HG03045 (cell line): ENCODE measurements around the gene POLR2A.

Experiments used
- ATAC-seq: cut with Tn5 transposase; IDR thresholded peaks from one replicate; pipeline ENCODE4 v1.9.1; 2021; ENCODE audit warnings: mild to moderate bottlenecking, moderate library complexity; ENCODE audit not compliant: unreplicated experiment

Gene POLR2A

DNA sequence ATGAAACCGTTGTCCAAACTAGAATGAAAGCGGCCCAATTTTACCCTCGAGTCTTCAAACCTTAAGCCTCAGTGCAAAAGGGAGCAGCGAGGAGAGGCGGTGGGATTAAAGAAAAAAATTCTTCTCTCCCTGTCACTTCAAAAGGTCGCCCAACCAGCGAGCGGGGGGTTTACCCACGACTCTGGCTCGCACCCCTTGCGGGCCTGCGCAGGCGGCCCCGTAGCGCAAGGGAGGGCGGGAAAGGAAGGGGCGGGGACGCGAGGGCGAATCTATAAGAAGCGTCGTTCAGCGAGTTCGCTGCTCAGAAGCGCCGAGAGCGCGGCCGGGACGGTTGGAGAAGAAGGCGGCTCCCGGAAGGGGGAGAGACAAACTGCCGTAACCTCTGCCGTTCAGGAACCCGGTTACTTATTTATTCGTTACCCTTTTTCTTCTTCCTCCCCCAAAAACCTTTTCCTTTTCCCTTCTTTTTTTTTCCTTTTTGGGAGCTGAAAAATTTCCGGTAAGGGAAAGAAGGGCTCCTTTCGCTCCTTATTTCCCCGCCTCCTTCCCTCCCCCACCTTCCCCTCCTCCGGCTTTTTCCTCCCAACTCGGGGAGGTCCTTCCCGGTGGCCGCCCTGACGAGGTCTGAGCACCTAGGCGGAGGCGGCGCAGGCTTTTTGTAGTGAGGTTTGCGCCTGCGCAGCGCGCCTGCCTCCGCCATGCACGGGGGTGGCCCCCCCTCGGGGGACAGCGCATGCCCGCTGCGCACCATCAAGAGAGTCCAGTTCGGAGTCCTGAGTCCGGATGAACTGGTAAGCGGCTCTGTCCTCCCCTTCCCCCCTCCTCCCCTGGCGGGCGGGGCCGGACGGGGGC lies at the start of gene POLR2A:
Gene POLR2A (plus strand): TSS at position 300 of the 852 bp plus-strand sequence.
- ATAC-seq = peak; percentile 57

DNA sequence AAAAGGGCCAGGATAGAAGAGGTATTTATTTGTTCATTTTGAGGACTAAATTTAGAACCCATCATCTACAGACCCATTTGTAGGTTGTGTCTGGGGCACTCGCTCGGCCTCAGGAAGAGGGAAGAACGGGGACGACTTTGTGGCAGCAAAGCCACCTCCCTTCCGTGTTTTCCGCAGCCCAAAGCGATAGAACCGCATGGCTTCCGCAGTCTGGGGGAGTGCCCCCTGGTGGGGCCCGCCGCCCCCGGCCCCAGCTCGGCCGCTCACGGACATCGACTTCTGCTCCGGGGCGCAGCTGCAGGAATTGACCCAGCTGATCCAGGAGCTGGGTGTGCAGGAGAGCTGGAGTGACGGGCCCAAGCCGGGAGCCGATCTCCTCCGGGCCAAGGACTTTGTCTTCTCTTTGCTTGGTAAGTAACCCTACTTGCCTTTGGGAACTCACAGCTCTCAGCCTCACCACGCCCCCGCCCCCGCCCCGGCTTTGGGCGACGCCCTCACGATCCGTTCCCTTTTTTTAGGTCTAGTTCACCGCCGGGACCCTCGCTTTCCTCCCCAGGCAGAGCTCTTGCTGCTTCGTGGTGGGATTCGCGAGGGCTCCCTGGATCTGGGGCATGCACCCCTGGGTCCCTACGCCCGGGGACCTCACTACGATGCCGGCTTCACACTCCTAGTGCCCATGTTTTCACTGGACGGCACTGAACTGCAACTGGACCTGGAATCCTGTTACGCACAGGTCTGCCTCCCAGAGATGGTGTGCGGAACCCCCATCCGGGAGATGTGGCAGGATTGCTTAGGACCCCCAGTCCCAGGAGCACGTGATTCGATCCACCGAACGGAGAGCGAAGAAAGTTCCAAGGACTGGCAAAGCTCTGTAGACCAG lies 48.2 kb upstream of the POLR2A start:
- peak; percentile 19 for ATAC-seq

- no peak for ATAC-seq
Measured at GRCh38 chr17:7436556-7437368, 47.4 kb upstream of the POLR2A start.

DNA sequence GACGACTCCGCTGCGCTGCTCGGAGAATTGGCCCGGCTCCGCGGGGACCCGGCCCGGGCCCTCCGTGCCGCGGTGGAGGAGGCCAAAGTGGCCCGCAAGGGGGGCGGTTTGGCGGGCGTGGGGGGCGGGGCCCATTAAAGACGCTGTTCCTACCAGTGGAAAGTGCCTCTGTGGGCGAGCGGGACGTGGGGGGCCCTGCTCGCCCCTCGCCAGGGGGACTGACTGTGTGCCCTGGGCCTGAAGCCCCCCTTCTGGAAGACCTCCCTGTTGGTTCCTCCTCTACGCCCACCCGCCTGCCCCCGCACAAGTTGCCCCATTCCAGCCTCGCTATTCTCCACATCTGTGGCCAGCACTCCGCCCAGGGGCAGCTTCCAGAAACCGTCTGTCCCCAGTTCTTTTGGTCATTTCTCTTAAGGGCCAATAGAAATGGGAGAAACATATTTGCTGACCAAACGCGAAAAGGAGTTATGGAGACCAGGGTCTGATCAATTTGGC lies 46.8 kb upstream of the POLR2A start:
- ATAC-seq = no peak

GRCh38 chr17:7437950-7438614 lies 46.1 kb upstream of the POLR2A start:
- ATAC-seq = no peak

DNA sequence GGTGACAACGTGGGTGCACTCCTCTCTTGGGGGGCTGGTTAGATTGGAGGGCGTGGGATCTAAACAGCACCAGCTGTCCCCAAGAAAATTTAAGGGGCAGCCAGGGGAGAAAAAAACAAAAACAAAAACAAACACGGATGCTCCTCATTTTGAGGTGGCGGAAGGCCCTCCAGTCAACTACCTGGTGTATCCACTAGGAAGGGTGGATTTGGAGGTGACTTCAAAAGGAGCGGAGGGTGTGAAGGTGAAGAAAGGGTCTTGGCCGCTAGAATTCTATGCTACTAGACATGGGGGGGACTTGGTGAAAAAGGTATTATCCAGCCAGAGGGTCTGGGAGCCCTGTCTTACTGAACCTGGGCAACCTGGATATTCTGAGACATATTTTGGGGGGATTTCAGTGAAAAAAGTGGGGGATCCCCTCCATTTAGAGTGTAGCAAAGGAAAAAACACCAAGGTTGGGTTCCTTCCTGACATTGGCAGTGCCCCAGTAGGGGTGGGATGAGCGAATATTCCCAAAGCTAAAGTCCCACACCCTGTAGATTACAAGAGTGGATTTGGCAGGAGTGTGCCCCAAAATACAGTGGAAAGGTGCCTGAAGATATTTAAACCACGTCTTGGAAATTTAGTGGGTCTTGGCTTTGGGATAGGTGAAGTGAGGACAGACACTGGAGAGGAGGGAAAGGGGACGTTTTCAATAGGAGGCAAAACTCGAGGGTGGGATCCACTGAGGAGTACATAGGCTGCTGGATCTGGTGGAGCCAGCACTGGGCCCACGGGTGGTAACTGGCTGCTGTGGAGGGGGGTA lies 45.3 kb upstream of the POLR2A start:
- no peak for ATAC-seq

DNA sequence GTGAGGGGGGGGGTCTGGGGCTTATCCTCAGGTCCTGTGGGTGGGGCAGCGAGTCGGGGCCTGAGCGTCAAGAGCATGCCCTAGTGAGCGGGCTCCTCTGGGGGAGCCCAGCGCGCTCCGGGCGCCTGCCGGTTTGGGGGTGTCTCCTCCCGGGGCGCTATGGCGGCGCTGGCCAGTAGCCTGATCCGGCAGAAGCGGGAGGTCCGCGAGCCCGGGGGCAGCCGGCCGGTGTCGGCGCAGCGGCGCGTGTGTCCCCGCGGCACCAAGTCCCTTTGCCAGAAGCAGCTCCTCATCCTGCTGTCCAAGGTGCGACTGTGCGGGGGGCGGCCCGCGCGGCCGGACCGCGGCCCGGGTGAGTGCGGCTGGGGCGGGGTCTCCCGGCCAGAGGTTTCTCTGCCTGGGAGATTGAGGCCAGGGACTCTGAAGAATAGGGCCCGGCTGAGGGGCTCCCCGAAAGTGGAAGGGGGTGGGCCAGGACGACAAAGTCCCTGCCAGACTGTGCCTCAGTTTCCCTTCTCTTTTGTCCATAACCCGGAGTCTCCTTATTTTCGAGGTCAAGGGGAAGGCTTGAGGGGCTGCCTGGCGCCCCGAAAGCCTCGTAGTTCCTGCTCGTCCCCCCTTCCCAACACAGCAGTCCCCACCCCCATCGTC lies 44.6 kb upstream of the POLR2A start, which contains the start of gene FGF11:
Gene FGF11 (plus strand): TSS at position 51 of the 651 bp plus-strand sequence. CDS start 109 bp downstream, at position 160.
- ATAC-seq = no peak

GRCh38 chr17:7440113-7440833 lies 43.9 kb upstream of the POLR2A start:
- ATAC-seq = no peak

GRCh38 chr17:7440834-7441195 lies 43.4 kb upstream of the POLR2A start:
- ATAC-seq = no peak

- no peak for ATAC-seq
Measured at GRCh38 chr17:7441266-7441665, 42.9 kb upstream of the POLR2A start.

GRCh38 chr17:7442142-7442541 lies 42.0 kb upstream of the POLR2A start:
- no peak for ATAC-seq

GRCh38 chr17:7443499-7444485 lies 40.4 kb upstream of the POLR2A start:
- no peak for ATAC-seq

GRCh38 chr17:7444682-7445618 lies 39.2 kb upstream of the POLR2A start, which contains the start of gene CHRNB1:
TSS of gene CHRNB1 (plus strand) at chr17:7445061. CDS start at chr17:7445128, 67 bp downstream.
- ATAC-seq = no peak

- ATAC-seq = no peak
Measured at GRCh38 chr17:7445619-7445968, 38.6 kb upstream of the POLR2A start.

DNA sequence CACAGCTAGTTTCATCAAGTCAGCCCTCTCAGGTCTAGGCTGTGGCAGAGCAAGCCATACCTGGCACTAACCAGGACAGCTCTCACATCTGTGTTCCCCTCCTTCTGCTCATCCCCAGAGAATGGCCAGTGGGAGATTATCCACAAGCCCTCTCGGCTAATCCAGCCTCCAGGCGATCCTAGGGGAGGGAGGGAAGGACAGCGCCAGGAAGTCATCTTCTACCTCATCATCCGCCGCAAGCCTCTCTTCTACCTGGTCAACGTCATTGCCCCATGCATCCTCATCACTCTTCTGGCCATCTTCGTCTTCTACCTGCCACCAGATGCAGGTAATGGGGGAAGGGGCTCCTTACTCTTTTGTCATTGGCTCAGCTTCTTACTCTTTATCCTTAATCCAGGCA lies 35.7 kb upstream of the POLR2A start:
- ATAC-seq = no peak

DNA sequence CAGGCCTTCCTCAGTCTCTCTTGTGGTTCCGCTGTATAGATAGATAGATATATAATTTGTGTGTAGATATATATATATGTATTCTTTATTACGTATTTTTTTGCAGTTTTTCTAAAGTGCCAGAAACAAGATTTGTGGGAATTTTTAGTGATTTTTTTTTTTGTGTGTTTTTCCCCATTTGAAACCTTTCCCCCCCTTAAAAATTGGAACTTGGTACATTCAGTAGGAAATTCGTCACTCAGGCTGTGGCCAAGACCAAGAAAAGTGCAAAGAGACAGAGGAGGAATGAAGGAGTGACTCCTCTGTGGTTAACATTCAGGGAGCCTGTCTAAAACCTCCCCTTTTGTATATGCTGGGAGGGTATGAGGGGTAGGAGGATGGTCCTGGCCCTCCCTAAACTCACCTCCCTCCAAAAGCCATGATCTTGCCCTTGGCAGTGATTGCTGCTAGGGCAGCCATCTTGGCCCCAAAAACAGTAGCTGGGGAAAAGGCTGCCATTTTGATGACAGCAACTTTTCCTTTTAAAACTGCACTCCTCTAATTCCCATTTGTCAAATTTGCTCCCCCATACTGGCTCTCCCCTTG lies 24.1 kb upstream of the POLR2A start:
- no peak for ATAC-seq
